ENCODE measurements around the gene MRPL30.
"Not testable (repeated sequence)": the region's sequence is repeated elsewhere in the genome, so short reads cannot be mapped to it uniquely, and the experiment has no call there.

Gene MRPL30

GRCh38 chr2:99187011-99187410 is 6.0 kb downstream of the MRPL30 start:
- DNase-seq = no peak

GRCh38 chr2:99188357-99188756 is 7.4 kb downstream of the MRPL30 start:
- no peak for DNase-seq

- DNase-seq = no peak
Observed at GRCh38 chr2:99190548-99190947, 9.6 kb downstream of the MRPL30 start.

GRCh38 chr2:99192364-99192763 is 11.4 kb downstream of the MRPL30 start:
- DNase-seq = not testable (repeated sequence)

- DNase-seq = no peak
Observed at GRCh38 chr2:99198103-99198841, 17.3 kb downstream of the MRPL30 start.

- DNase-seq = no peak
Observed at GRCh38 chr2:99200076-99200800, 19.3 kb downstream of the MRPL30 start.

- DNase-seq = no peak
Observed at GRCh38 chr2:99201959-99202678, 21.1 kb downstream of the MRPL30 start.

- no peak for DNase-seq
Observed at GRCh38 chr2:99205491-99205890, 24.5 kb downstream of the MRPL30 start.

GRCh38 chr2:99216096-99216495 is 35.1 kb downstream of the MRPL30 start:
- no peak for DNase-seq

GRCh38 chr2:99217929-99218501 is 37.0 kb downstream of the MRPL30 start:
- no peak for DNase-seq

GRCh38 chr2:99233177-99233576 is 52.2 kb downstream of the MRPL30 start:
- DNase-seq = not testable (repeated sequence)

GRCh38 chr2:99238599-99238998 is 57.6 kb downstream of the MRPL30 start:
- DNase-seq = no peak

GRCh38 chr2:99240431-99240830 is 59.4 kb downstream of the MRPL30 start:
- DNase-seq = no peak

- no peak for DNase-seq
Observed at GRCh38 chr2:99242151-99242550, 61.2 kb downstream of the MRPL30 start.
